ENCODE results near the gene GLT6D1.

DNA sequence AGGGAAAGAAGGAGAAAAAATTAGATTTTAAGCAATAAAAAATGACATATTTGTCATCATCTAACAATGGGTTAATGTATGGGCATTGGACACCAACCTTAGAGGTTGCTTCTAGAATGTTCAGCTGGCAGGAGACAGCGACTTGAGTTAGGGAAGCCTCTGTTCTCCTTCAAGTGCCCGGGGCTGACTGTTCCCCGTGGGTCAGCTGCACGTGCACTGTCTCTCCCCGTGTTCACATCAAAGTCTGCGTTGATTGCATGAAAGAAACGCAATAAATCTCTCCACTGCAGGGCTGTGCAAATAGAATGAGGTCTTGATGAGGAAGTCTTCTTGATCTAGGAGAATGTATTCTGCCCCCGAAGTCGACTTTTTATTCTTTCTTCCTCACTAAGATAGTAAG lies at the start of gene GLT6D1:
- TF ChIP-seq POLR2A (IDR thresholded peaks at IDR 0.05; ENCODE audit: low read depth, low read length) (no peak), POU2F2 (IDR thresholded peaks at IDR 0.05; ENCODE audit: low read depth, low read length) (no peak), SPI1 (IDR thresholded peaks at IDR 0.05; ENCODE audit: low read depth, low read length) (no peak), TAF1 (IDR thresholded peaks at IDR 0.05; ENCODE audit: low read depth, low read length) (no peak), PAX5 (IDR thresholded peaks at IDR 0.05; ENCODE audit: insufficient read depth, low read length, severe bottlenecking) (no peak), POLR2AphosphoS5 (IDR thresholded peaks at IDR 0.05; ENCODE audit: low read depth, low read length) (no peak)

Measured in GM12891 (cell line).